Measurements from ENCODE around the gene TNXB.

The TNXB gene

DNA sequence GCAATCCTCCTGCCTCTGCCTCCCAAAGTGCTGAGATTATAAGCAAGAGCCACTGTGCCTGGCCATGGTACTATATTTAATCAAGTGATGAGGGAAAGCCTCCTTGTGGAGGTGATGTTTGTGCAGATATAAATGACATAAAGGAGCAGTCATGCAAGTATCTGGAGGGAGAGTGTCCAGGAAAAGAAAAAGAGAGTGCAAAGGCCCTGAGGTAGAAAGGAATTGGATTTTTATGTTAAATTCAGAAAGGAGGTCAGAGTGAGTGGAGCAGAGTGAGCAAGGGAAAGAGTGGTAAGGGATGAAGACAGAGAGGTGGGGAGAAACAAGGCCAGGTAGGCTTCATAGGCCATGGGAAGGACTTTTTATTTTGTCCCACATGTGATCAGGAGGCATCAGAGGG, 28.3 kb upstream of the TNXB start:
- no peak overlapping the region for H3K27ac ChIP-seq (ENCODE audit: low read depth in 2 of 2, low read length in 2 of 2)
- H3K36me3 ChIP-seq (ENCODE audit: control insufficient read depth in 2 of 2, insufficient read depth in 2 of 2, low read length in 2 of 2) = no peaks in the 10 kb centered on the region
- H3K4me3 ChIP-seq (ENCODE audit: low read length in 2 of 2) = no peak overlapping the region
- H3K4me1 ChIP-seq (ENCODE audit: control insufficient read depth in 2 of 2, insufficient read depth in 2 of 2, low read length in 2 of 2) = peaks cover 0 to 4% of the 10 kb centered on the region in 2 donors
- H3K27me3 ChIP-seq (ENCODE audit: control insufficient read depth in 2 of 2, insufficient read depth in 2 of 2, low read length in 2 of 2) = peaks cover 0 to 1% of the 10 kb centered on the region in 2 donors
- no peaks in the 10 kb centered on the region for H3K9me3 ChIP-seq (ENCODE audit: control insufficient read depth in 2 of 2, low read length in 2 of 2)
- H3K9ac ChIP-seq (ENCODE audit: low read depth in 1 of 2, low read length in 2 of 2) = no peak overlapping the region

DNA sequence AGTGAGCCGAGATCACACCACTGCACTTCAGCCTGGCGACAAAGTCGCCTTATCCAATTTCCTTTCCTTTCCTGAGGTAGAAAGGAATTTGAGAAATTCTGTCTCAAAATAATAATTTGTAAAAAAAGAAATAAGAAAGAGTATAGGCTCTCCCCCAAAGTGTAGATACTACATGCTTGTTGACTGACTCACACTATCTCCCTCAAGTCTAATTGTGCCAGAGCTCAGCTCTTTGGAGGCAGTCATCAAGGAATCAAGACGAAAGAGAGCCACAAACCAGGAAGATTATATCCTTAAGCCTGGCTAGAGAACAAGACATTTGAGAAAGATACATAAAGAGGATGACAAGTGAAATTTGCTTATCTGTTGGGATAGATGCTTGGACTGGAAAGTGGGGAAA, 24.6 kb upstream of the TNXB start:
- peaks cover 9 to 10% of the 10 kb centered on the region in 2 donors for H3K4me1 ChIP-seq (ENCODE audit: control insufficient read depth in 2 of 2, insufficient read depth in 2 of 2, low read length in 2 of 2)
- no peak overlapping the region for H3K9ac ChIP-seq (ENCODE audit: low read depth in 1 of 2, low read length in 2 of 2)
- no peaks in the 10 kb centered on the region for H3K36me3 ChIP-seq (ENCODE audit: control insufficient read depth in 2 of 2, insufficient read depth in 2 of 2, low read length in 2 of 2)
- peaks cover 0 to 1% of the 10 kb centered on the region in 2 donors for H3K27me3 ChIP-seq (ENCODE audit: control insufficient read depth in 2 of 2, insufficient read depth in 2 of 2, low read length in 2 of 2)
- H3K9me3 ChIP-seq (ENCODE audit: control insufficient read depth in 2 of 2, low read length in 2 of 2) = no peaks in the 10 kb centered on the region
- H3K27ac ChIP-seq (ENCODE audit: low read depth in 2 of 2, low read length in 2 of 2) = no peak overlapping the region
- no peak overlapping the region for H3K4me3 ChIP-seq (ENCODE audit: low read length in 2 of 2)

DNA sequence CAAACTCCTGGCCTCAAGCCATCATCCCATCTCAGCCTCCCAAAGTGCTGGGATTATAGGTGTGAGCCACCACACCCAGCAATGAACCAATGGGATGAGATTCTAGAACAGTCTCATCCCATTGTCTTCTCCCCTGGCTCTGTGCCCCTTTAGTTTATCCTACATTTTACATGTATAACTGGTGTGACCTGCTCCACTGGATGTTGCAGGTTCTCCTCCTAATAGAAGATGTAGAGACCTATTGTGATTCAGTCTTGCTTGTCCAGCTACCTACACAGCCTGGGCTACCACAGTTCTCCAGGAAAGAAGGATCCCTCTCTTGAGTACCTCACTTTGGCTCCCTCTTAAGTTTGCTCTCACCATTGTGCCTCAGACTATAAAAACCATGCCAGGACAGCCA, 23.0 kb upstream of the TNXB start:
- H3K9me3 ChIP-seq (ENCODE audit: control insufficient read depth in 2 of 2, low read length in 2 of 2) = no peaks in the 10 kb centered on the region
- peaks cover 19% of the 10 kb centered on the region in 2 donors for H3K4me1 ChIP-seq (ENCODE audit: control insufficient read depth in 2 of 2, insufficient read depth in 2 of 2, low read length in 2 of 2)
- H3K27me3 ChIP-seq (ENCODE audit: control insufficient read depth in 2 of 2, insufficient read depth in 2 of 2, low read length in 2 of 2) = peaks cover 0 to 1% of the 10 kb centered on the region in 2 donors
- H3K27ac ChIP-seq (ENCODE audit: low read depth in 2 of 2, low read length in 2 of 2) = no peak overlapping the region
- no peak overlapping the region for H3K9ac ChIP-seq (ENCODE audit: low read depth in 1 of 2, low read length in 2 of 2)
- H3K36me3 ChIP-seq (ENCODE audit: control insufficient read depth in 2 of 2, insufficient read depth in 2 of 2, low read length in 2 of 2) = no peaks in the 10 kb centered on the region
- no peak overlapping the region for H3K4me3 ChIP-seq (ENCODE audit: low read length in 2 of 2)

DNA sequence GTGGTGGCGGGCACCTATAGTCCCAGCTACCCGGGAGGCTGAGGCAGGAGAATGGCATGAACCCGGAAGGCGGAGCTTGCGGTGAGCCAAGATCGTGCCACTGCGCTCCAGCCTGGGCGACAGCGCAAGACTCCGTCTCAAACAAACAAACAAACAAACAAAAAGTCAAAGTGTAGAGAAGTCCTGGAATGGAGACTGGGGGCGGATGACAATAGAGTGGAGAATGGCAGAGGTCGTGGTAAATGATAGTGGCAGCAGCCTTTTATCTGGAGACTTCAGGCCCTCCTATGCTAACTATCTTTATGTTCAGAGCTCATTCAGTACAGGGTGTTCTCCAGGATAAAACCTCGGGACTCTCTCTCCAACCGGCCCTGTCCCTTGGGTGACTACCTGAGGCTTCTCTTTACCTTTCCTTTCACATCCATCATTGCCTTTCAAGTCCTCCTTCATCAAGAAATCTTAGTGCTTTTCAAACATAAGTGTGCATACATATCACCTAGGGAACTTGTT, 22.4 kb upstream of the TNXB start:
- H3K4me3 ChIP-seq (ENCODE audit: low read length in 2 of 2) = no peak overlapping the region
- H3K9ac ChIP-seq (ENCODE audit: low read depth in 1 of 2, low read length in 2 of 2) = no peak overlapping the region
- H3K36me3 ChIP-seq (ENCODE audit: control insufficient read depth in 2 of 2, insufficient read depth in 2 of 2, low read length in 2 of 2) = peaks cover under 1 to 5% of the 10 kb centered on the region in 2 donors
- peaks cover 25% of the 10 kb centered on the region in 2 donors for H3K4me1 ChIP-seq (ENCODE audit: control insufficient read depth in 2 of 2, insufficient read depth in 2 of 2, low read length in 2 of 2)
- H3K9me3 ChIP-seq (ENCODE audit: control insufficient read depth in 2 of 2, low read length in 2 of 2) = no peaks in the 10 kb centered on the region
- no peak overlapping the region for H3K27ac ChIP-seq (ENCODE audit: low read depth in 2 of 2, low read length in 2 of 2)
- peaks cover 0 to 1% of the 10 kb centered on the region in 2 donors for H3K27me3 ChIP-seq (ENCODE audit: control insufficient read depth in 2 of 2, insufficient read depth in 2 of 2, low read length in 2 of 2)

DNA sequence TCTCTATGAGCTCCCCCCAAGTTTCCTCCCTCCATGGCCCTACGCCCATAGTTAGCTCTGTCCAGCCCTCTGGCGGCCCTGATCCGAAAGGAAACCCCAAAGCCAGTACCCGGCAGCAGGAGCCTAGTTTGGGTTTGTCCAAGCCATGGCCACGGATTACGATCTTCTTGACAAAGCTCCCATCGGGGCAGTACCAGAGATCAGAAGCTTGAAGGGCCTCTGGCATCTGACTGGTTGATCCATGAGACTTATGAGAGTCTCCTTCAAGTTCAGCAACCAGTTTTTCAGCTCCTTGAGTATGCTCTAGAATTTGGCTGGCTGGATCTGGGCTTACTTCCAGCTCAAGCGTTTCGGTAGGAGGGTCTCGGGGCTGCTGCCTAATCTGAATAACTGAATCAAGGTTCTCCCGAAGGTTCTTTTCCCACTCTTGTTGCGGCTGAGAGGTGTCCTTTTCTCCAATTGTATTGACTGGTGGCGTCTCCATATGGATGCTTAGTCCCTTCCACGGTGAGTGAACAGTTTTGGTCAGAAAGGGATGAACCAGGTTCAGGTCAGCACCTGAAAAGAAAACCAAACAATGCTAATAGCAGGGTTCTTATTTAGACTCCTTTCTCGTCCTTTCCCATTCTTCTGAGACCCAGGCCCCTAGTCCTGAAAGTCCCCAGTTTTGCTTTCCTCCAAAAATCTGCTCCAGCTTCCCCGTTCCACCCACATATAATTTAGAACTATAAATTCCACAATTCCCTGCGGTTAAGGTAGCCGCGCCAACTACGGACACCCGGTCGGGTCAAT, 20.4 kb upstream of the TNXB start:
- H3K27me3 ChIP-seq (ENCODE audit: control insufficient read depth in 2 of 2, insufficient read depth in 2 of 2, low read length in 2 of 2) = peaks cover 0 to 1% of the 10 kb centered on the region in 2 donors
- peak overlapping the region; percentile 74 to 91 for H3K4me3 ChIP-seq (ENCODE audit: low read length in 2 of 2)
- peaks cover 12 to 18% of the 10 kb centered on the region in 2 donors for H3K36me3 ChIP-seq (ENCODE audit: control insufficient read depth in 2 of 2, insufficient read depth in 2 of 2, low read length in 2 of 2)
- H3K9me3 ChIP-seq (ENCODE audit: control insufficient read depth in 2 of 2, low read length in 2 of 2) = no peaks in the 10 kb centered on the region
- peaks cover 25% of the 10 kb centered on the region in 2 donors for H3K4me1 ChIP-seq (ENCODE audit: control insufficient read depth in 2 of 2, insufficient read depth in 2 of 2, low read length in 2 of 2)
- H3K9ac ChIP-seq (ENCODE audit: low read depth in 1 of 2, low read length in 2 of 2) = peak overlapping the region; percentile 63 to 79
- H3K27ac ChIP-seq (ENCODE audit: low read depth in 2 of 2, low read length in 2 of 2) = peak overlapping the region; percentile 91 to 93

DNA sequence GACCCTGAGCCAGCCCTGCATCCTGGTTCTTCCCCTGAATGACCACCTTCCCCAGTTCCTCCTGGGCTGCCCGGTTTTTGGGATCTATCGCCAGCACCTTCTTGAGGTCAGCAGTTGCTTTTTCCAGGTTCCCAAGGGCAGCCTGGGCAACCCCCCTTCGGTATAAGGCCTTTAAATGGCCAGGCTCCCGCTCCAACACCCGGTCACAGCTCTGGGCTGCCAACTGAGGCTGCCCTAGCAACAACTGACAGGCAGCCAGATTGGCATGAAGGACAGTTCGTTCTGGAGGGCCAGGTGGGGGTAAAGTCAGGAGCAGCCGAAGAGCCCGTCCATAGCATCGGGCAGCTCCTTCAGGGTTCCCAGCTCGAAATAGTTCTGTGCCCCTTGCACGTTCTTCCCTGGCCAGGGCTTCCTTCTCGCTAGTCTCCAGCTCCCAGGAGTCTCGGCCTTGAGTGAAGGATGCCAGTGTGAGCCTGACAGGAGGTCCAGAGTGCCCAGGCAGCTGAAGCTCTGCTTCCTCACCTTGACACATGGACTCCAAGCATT, 19.7 kb upstream of the TNXB start:
- Histone ChIP-seq H3K9ac (ENCODE audit: low read depth in 1 of 2, low read length in 2 of 2) (no peak overlapping the region), H3K27me3 (ENCODE audit: control insufficient read depth in 2 of 2, insufficient read depth in 2 of 2, low read length in 2 of 2) (no peaks in the 10 kb centered on the region), H3K4me3 (ENCODE audit: low read length in 2 of 2) (peak overlapping the region; percentile 74 to 91), H3K36me3 (ENCODE audit: control insufficient read depth in 2 of 2, insufficient read depth in 2 of 2, low read length in 2 of 2) (peaks cover 19 to 25% of the 10 kb centered on the region in 2 donors), H3K27ac (ENCODE audit: low read depth in 2 of 2, low read length in 2 of 2) (peak overlapping the region; percentile 20 to 26), H3K9me3 (ENCODE audit: control insufficient read depth in 2 of 2, low read length in 2 of 2) (no peaks in the 10 kb centered on the region), H3K4me1 (ENCODE audit: control insufficient read depth in 2 of 2, insufficient read depth in 2 of 2, low read length in 2 of 2) (peaks cover 25% of the 10 kb centered on the region in 2 donors)

DNA sequence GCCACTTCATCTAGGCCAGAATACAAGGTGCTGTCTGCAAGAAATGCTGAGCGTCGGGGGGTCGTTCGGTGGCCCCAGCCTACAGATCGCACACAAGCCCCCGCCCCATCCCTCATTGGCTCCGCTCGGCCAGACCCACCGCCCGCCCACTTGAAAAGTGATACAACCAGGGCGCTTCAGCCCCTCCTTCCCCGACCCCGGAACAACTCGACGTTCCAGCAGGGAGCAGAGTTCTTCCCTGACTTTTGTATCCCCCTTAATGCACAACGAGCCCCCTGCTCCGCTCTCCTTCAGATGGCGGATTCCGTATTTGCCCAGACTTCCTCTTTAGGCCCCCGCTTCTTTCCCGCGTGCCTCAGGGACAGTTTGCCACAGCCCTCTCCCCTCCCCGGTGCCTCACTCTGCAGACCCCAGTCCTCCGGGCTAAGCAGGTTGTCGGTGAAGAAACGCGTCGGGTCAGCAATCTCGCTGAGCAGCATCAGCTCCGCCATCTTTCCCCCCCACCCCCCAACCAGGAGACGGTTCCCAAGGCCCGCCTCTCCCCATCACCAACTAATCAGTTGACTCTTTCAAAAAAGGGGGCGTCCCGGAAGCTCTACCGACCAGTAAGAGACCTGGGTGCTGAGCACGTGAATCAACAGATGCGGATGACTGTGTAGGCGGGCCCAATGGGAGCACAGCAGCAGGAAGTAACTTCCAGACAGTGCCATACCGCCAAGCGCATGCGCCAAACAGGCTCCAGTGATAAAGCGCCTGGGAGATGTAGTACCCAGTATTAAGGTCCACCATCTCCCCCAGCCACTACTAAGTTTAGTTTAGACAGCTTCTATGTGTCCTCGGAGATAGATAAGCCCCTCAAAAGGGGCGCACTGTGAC, 18.8 kb upstream of the TNXB start, which contains the start of gene ATF6B:
TSS of gene ATF6B (minus strand) at position 530 of the 876 bp plus-strand sequence. CDS start at position 491, 39 bp downstream.
- Histone ChIP-seq H3K36me3 (ENCODE audit: control insufficient read depth in 2 of 2, insufficient read depth in 2 of 2, low read length in 2 of 2) (peaks cover 20 to 27% of the 10 kb centered on the region in 2 donors), H3K4me1 (ENCODE audit: control insufficient read depth in 2 of 2, insufficient read depth in 2 of 2, low read length in 2 of 2) (peaks cover 25% of the 10 kb centered on the region in 2 donors), H3K4me3 (ENCODE audit: low read length in 2 of 2) (peak within 1 kb of the TSS; percentile 99)

DNA sequence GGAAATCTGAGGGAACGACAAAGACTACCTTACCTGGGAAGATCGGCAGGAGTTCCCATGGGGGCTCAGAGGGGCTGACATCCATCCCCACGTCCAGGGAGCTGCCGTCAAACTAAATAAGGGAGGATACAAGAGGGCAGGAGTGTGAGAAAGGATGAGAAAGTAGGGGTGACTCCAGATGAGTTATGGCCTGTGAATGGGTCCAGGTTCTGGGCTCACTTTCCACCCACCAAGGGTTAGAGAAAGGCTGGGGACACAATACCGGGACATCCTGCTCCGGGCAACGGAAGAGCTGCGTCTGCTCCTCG, 18.2 kb upstream of the TNXB start:
- Histone ChIP-seq H3K9me3 (ENCODE audit: control insufficient read depth in 2 of 2, low read length in 2 of 2) (no peaks in the 10 kb centered on the region), H3K27me3 (ENCODE audit: control insufficient read depth in 2 of 2, insufficient read depth in 2 of 2, low read length in 2 of 2) (no peaks in the 10 kb centered on the region), H3K4me1 (ENCODE audit: control insufficient read depth in 2 of 2, insufficient read depth in 2 of 2, low read length in 2 of 2) (peaks cover 25% of the 10 kb centered on the region in 2 donors), H3K36me3 (ENCODE audit: control insufficient read depth in 2 of 2, insufficient read depth in 2 of 2, low read length in 2 of 2) (peaks cover 20 to 27% of the 10 kb centered on the region in 2 donors), H3K4me3 (ENCODE audit: low read length in 2 of 2) (peak overlapping the region; percentile 99), H3K27ac (ENCODE audit: low read depth in 2 of 2, low read length in 2 of 2) (peak overlapping the region in 1 of 2 donors; percentile 87), H3K9ac (ENCODE audit: low read depth in 1 of 2, low read length in 2 of 2) (peak overlapping the region; percentile 95 to 98)

More for the DNA sequence above, 18.8 kb upstream of the TNXB start, which contains the start of gene ATF6B:
- Histone ChIP-seq H3K27me3 (ENCODE audit: control insufficient read depth in 2 of 2, insufficient read depth in 2 of 2, low read length in 2 of 2) (no peaks in the 10 kb centered on the region), H3K9me3 (ENCODE audit: control insufficient read depth in 2 of 2, low read length in 2 of 2) (no peaks in the 10 kb centered on the region), H3K9ac (ENCODE audit: low read depth in 1 of 2, low read length in 2 of 2) (peak within 1 kb of the TSS; percentile 95 to 98), H3K27ac (ENCODE audit: low read depth in 2 of 2, low read length in 2 of 2) (peak within 1 kb of the TSS; percentile 81 to 87)

DNA sequence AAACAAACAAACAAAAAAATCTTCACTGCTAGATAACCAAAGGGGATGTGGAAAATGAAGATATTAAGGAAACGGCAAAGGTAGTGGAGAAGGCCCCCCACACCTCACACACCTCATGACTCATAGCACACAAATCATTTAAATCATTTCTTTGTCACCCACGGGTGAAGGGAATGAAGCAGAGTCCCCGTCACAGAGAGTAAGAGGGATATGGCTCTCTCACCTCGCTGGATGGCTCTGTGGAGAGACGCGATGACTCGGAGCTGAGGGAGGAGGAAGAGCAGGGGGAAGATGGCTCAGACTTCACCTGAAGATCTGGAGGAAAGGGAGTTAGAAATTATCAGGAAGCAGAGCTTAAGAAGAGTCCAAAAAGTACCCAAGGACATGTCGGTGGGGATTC, 17.7 kb upstream of the TNXB start:
- Histone ChIP-seq H3K27ac (ENCODE audit: low read depth in 2 of 2, low read length in 2 of 2) (no peak overlapping the region), H3K9me3 (ENCODE audit: control insufficient read depth in 2 of 2, low read length in 2 of 2) (no peaks in the 10 kb centered on the region), H3K4me3 (ENCODE audit: low read length in 2 of 2) (peak overlapping the region; percentile 99), H3K36me3 (ENCODE audit: control insufficient read depth in 2 of 2, insufficient read depth in 2 of 2, low read length in 2 of 2) (peaks cover 24 to 30% of the 10 kb centered on the region in 2 donors), H3K4me1 (ENCODE audit: control insufficient read depth in 2 of 2, insufficient read depth in 2 of 2, low read length in 2 of 2) (peaks cover 25% of the 10 kb centered on the region in 2 donors), H3K9ac (ENCODE audit: low read depth in 1 of 2, low read length in 2 of 2) (peak overlapping the region; percentile 95 to 98), H3K27me3 (ENCODE audit: control insufficient read depth in 2 of 2, insufficient read depth in 2 of 2, low read length in 2 of 2) (no peaks in the 10 kb centered on the region)
